DOHH2 (cell line): ENCODE data around the gene PNPLA7.
A peak's percentile ranks its signal among the peaks of the same experiment; 100 is the strongest.
"Not testable (repeated sequence)": the region's sequence is repeated elsewhere in the genome, so short reads cannot be mapped to it uniquely, and the experiment has no call there.

Experiments
- H3F3A ChIP-seq: fragments of 200-600 bp; sonication (generic), shearing (Covaris generic); 2 replicates; pipeline ENCODE4 v1.6.0; 2016; ENCODE audit warnings: antibody characterized with exemption, mild to moderate bottlenecking; ENCODE audit not compliant: control insufficient read depth, insufficient read depth
- H3K27ac ChIP-seq: fragments of 200-600 bp; sonication (generic); 2 replicates; pipeline ENCODE4 v1.5.1; 2014; ENCODE audit warnings: low read depth, mild to moderate bottlenecking, low read length, moderate library complexity
- H3K27me3 ChIP-seq: fragments of 200-600 bp; sonication (generic); 2 replicates; pipeline ENCODE4 v1.6.1; 2014; ENCODE audit warnings: mild to moderate bottlenecking, low read length, mixed read lengths; ENCODE audit not compliant: control insufficient read depth
- H3K36me3 ChIP-seq: fragments of 200-600 bp; sonication (generic); 2 replicates; pipeline ENCODE4 v1.6.1; 2014; ENCODE audit warnings: mild to moderate bottlenecking, low read length, moderate library complexity, mixed read lengths; ENCODE audit not compliant: control insufficient read depth
- H3K4me1 ChIP-seq: fragments of 200-600 bp; sonication (generic); 2 replicates; pipeline ENCODE4 v1.6.1; 2014; ENCODE audit warnings: mild to moderate bottlenecking, low read length, mixed read lengths; ENCODE audit not compliant: control insufficient read depth
- H3K4me2 ChIP-seq: fragments of 200-600 bp; sonication (generic); 2 replicates; pipeline ENCODE4 v1.6.0; 2014; ENCODE audit warnings: mild to moderate bottlenecking, low read length, moderate library complexity
- H3K4me3 ChIP-seq: fragments of 200-600 bp; sonication (generic); 2 replicates; pipeline ENCODE4 v1.5.1; 2014; ENCODE audit warnings: mild to moderate bottlenecking, low read length, mixed read lengths
- H3K79me2 ChIP-seq: fragments of 200-600 bp; sonication (generic); 2 replicates; pipeline ENCODE4 v1.6.1; 2014; ENCODE audit warnings: mild to moderate bottlenecking, low read length, mixed read lengths; ENCODE audit not compliant: control insufficient read depth
- H3K9me2 ChIP-seq: fragments of 200-600 bp; sonication (generic); replicated peaks from 2 replicates; pipeline ENCODE4 v1.6.1; 2014; ENCODE audit warnings: mild to moderate bottlenecking, low read length, mixed read lengths; ENCODE audit not compliant: control insufficient read depth
- H3K9me3 ChIP-seq: fragments of 200-600 bp; sonication (generic); 2 replicates; pipeline ENCODE4 v1.6.1; 2014; ENCODE audit warnings: antibody characterized with exemption, low read length, mixed read lengths; ENCODE audit not compliant: control insufficient read depth, insufficient read depth
- H4K20me1 ChIP-seq: fragments of 200-600 bp; sonication (generic); 2 replicates; pipeline ENCODE4 v1.6.0; 2014; ENCODE audit warnings: low read depth, mild to moderate bottlenecking, antibody characterized with exemption, low read length, moderate library complexity; ENCODE audit not compliant: control insufficient read depth, insufficient read depth
- EZH2phosphoT487 ChIP-seq: fragments of 200-600 bp; sonication (generic); IDR thresholded peaks from 2 replicates; pipeline ENCODE4 v1.6.1; 2017; ENCODE audit warnings: borderline replicate concordance, mild to moderate bottlenecking, antibody characterized with exemption, low read length, moderate library complexity, mixed read lengths
- TF ChIP-seq, protein P1 (sequence below): fragments of 200-600 bp; sonication (generic); IDR thresholded peaks from one replicate; pipeline ENCODE4 v1.5.1; 2014; ENCODE audit warnings: antibody characterized with exemption, mild to moderate bottlenecking, low read depth, low read length; ENCODE audit not compliant: poor library complexity, severe bottlenecking

Gene PNPLA7

DNA sequence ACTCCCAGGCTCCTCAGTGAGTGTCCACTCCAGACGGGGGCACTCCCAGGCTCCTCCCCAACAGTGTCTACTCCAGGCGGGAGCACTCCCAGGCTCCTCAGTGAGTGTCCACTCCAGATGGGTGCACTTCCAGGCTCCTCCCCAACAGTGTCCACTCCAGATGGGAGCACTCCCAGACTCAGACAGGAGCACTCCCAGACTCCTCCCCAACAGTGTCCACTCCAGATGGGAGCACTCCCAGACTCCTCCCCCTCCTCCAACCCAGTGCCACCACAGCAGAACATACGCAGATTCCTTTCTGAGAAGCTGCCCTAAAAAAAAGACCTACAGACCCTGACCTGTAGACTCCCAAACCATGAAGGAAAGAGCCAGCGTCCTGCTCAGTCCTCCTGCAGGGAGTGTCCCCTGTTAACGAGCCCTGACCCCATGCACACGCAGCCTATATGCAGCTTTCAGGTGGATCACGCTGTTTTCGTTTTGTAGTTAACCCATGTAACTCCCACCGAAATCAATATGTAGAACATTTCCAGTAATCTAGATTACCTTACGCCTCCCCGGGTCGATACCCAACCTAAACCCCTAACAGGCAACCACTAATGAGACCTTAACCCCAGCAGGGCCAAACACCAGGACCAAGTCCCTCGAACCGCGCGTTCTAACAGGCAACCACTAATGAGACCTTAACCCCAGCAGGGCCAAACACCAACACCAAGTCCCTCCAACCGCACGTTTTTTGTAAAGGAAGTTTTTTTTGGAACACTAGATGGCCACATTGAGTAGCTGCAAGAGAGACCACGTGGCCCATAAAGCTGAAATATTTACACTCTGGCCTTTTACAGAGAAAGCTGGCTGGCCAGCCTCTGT, 15.7 kb downstream of the PNPLA7 start:
- Histone ChIP-seq H3K4me1 (peaks cover 62% of the 10 kb centered on the region), H3K4me2 (peak overlapping the region; percentile 67), H3K9me2 (no peaks in the 10 kb centered on the region), H3K9me3 (peaks cover 4% of the 10 kb centered on the region; the same call in 1 of the 2 replicates), H3K79me2 (no peaks in the 10 kb centered on the region; the same call in 1 of the 2 replicates), H3K4me3 (peak overlapping the region; percentile 22), H4K20me1 (no peaks in the 10 kb centered on the region), H3K27ac (peak overlapping the region; percentile 97), H3K36me3 (peaks cover 11% of the 10 kb centered on the region), H3F3A (peaks cover 29% of the 10 kb centered on the region), H3K27me3 (no peaks in the 10 kb centered on the region)
- TF ChIP-seq EZH2phosphoT487 = no peak
- TF ChIP-seq, protein P1, sequence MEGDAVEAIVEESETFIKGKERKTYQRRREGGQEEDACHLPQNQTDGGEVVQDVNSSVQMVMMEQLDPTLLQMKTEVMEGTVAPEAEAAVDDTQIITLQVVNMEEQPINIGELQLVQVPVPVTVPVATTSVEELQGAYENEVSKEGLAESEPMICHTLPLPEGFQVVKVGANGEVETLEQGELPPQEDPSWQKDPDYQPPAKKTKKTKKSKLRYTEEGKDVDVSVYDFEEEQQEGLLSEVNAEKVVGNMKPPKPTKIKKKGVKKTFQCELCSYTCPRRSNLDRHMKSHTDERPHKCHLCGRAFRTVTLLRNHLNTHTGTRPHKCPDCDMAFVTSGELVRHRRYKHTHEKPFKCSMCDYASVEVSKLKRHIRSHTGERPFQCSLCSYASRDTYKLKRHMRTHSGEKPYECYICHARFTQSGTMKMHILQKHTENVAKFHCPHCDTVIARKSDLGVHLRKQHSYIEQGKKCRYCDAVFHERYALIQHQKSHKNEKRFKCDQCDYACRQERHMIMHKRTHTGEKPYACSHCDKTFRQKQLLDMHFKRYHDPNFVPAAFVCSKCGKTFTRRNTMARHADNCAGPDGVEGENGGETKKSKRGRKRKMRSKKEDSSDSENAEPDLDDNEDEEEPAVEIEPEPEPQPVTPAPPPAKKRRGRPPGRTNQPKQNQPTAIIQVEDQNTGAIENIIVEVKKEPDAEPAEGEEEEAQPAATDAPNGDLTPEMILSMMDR = peak; percentile 68

DNA sequence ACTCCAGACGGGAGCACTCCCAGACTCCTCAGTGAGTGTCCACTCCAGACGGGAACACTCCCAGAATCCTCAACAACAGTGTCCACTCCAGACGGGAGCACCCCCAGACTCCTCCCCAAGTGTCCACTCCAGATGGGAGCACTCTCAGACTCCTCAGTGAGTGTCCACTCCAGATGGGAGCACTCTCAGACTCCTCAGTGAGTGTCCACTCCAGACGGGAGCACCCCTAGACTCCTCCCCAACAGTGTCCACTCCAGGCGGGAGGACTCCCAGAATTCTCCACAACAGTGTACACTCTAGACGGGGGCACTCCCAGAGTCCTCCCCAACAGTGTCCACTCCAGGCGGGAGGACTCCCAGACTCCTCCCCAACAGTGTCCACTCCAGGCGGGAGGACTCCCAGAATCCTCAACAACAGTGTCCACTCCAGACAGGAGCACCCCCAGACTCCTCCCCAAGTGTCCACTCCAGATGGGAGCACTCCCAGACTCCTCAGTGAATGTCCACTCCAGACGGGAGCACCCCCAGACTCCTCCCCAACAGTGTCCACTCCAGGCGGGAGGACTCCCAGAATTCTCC, 17.2 kb downstream of the PNPLA7 start:
- H4K20me1 ChIP-seq, H3K9me3 ChIP-seq, H3K79me2 ChIP-seq, H3K9me2 ChIP-seq, H3K36me3 ChIP-seq, H3K4me2 ChIP-seq, H3K27ac ChIP-seq, H3K27me3 ChIP-seq, H3K4me3 ChIP-seq: not testable (repeated sequence)
- Histone ChIP-seq H3K4me1 (peaks cover 50% of the 10 kb centered on the region), H3F3A (peaks cover 26% of the 10 kb centered on the region)

DNA sequence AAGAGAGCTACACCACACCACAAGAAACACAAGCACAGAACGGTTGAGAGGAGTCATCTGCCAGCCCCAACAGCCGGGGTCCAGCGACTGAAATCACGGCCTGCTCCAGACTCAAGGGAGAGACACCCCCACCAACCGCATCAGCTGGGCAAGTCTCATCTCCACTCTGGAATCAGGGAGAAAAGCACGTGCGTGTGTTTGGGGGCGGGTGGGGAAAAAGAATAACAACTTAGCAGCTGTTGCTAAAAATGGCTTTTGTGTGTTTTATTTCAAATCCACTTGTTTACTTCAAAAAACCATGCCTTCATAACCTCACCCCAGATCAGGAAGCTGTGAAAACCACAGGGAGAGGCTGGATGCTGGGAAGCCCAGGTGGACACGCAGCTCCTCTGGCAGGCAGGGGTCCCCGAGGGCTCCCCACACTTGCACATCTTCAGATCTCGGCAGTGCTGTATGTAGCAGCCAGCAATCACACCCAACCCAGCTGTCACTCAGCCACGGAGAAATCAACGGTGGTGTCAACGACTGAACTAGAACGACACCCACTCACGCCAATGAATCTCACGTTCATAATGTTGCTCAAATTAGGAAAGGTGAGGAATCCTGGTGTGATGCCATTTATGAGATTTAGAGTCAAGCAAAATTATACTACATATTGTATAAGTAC, 19.0 kb downstream of the PNPLA7 start:
- Histone ChIP-seq H3K4me2 (no peak overlapping the region), H3K4me3 (no peak overlapping the region), H3K9me3 (peaks cover 2% of the 10 kb centered on the region; the same call in 1 of the 2 replicates), H3K27me3 (no peaks in the 10 kb centered on the region), H3K9me2 (no peaks in the 10 kb centered on the region), H3K27ac (no peak overlapping the region), H4K20me1 (no peaks in the 10 kb centered on the region), H3F3A (peaks cover 12% of the 10 kb centered on the region), H3K4me1 (peaks cover 33% of the 10 kb centered on the region), H3K36me3 (no peaks in the 10 kb centered on the region), H3K79me2 (no peaks in the 10 kb centered on the region; the same call in 1 of the 2 replicates)
- TF ChIP-seq EZH2phosphoT487 = no peak
- TF ChIP-seq, protein P1 = no peak
